Colonic mucosa (tissue), 4 donors: Measurements from ENCODE around the gene PDZD8. TPM values are rescaled to one million over a fixed set of nuclear protein-coding genes. Genes with fewer than 3 reads are reported as not detected.
A peak's percentile ranks its signal among the peaks of the same experiment; 100 is the strongest.
"Not testable (repeated sequence)": the region's sequence is repeated elsewhere in the genome, so short reads cannot be mapped to it uniquely, and the experiment has no call there.

Experiments used
- DNase-seq: peaks from one replicate; pipeline ENCODE4 v3.0.0-alpha.2; 2020
- H3K27ac ChIP-seq: fragments of 200-600 bp; one replicate; pipeline ENCODE4 v1.8.0; 2021
- H3K27me3 ChIP-seq: fragments of 200-600 bp; one replicate; pipeline ENCODE4 v1.8.0; 2021
- H3K36me3 ChIP-seq: fragments of 200-600 bp; one replicate; pipeline ENCODE4 v1.8.0; 2021
- H3K4me1 ChIP-seq: fragments of 200-600 bp; one replicate; pipeline ENCODE4 v1.8.0; 2021; ENCODE audit warnings: mild to moderate bottlenecking
- H3K4me3 ChIP-seq: fragments of 200-600 bp; one replicate; pipeline ENCODE4 v1.8.0; 2021
- H3K9ac ChIP-seq, 2 donors: one replicate each; pipeline ENCODE4 v1.7.0; 2013; ENCODE audit warnings: control low read depth in 2 of 2, low read depth in 2 of 2, low read length in 2 of 2
- H3K9me3 ChIP-seq: fragments of 200-600 bp; one replicate; pipeline ENCODE4 v1.8.0; 2021
- intact Hi-C: fragments of 100-400 bp; cut with DNase I; formaldehyde crosslinking; loops from one replicate; pipeline ENCODE4 v1.14.1; 2022
- total RNA-seq, 2 donors: library from RNA; stranded (reverse); fragmentation: NEBNext Ultra II Directional in 1 of 2; extraction: Animal tissue kit (Norgen Biotek cat#: 25700) in 1 of 2; gene quantifications; one replicate each; pipeline ENCODE4 v1.2.1, GENCODE V29; 2021
- TF ChIP-seq, protein P1 (sequence below): fragments of 200-600 bp; IDR thresholded peaks from one replicate; pipeline ENCODE4 v1.8.0; 2022; ENCODE audit warnings: antibody characterized with exemption, mild to moderate bottlenecking
- donor health status: healthy.
- donor health status: DM: no; HTN: no; CAD: no.
- donor health status: DM: no; HTN: no; CAD: no.

PDZD8 gene
- total RNA-seq, 2 donors from 2014 or later: 68.5 to 82.0 TPM

DNA sequence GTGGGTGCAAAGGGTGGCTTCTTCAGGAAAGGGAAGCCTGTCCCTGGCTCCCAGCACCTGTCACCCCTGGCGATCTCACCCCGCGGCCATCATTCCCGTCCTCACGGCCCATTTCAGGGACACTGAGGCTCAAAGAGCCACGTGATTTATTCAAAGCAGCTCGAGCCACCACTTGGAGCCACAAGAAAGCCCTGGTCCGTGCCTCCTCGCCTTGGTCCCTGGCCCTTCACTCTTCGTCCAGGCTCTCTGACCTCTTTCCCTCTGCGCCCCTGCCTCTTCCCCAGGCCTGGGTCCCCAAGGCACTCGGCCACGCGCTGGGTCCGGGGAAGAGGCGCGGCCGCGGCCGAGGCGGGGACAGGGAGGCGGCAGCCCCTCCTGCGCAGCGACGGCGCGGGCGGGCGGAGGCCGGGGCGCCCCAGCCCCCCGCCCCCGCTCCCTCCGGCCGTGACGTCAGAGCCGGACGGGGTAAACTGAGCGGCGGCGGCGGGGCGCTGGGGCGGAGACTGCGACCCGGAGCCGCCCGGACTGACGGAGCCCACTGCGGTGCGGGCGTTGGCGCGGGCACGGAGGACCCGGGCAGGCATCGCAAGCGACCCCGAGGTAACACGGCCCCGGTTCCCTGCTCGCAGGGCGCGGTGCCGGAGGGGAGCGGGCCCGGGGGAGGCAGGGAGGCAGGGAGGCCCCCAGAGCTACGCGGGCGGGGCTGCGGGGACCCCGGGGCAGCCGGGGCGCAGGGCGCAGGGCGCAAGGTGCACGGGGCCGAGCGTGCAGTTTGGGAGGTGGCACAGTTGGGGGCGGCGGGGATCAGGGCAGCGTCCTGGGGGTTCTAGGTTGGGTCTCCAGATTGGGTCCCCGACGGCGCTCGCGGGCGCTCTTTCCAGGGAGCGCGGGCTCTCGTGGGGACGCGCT is 134.4 kb downstream of the PDZD8 start, which contains the start of gene SLC18A2:
SLC18A2 (plus strand) TSS at position 494 of the 909 bp plus-strand sequence. CDS start 580 bp downstream, outside the sequence.
- Histone ChIP-seq H3K9me3 (no peaks in the 10 kb centered on the region), H3K27me3 (peaks cover 18% of the 10 kb centered on the region), H3K4me1 (no peaks in the 10 kb centered on the region), H3K9ac (peak within 1 kb of the TSS in 1 of 2 donors; percentile 24), H3K36me3 (no peaks in the 10 kb centered on the region), H3K27ac (no peak within 1 kb of the TSS), H3K4me3 (no peak within 1 kb of the TSS)
- intact Hi-C loops: no loop called here
- TF ChIP-seq, protein P1, sequence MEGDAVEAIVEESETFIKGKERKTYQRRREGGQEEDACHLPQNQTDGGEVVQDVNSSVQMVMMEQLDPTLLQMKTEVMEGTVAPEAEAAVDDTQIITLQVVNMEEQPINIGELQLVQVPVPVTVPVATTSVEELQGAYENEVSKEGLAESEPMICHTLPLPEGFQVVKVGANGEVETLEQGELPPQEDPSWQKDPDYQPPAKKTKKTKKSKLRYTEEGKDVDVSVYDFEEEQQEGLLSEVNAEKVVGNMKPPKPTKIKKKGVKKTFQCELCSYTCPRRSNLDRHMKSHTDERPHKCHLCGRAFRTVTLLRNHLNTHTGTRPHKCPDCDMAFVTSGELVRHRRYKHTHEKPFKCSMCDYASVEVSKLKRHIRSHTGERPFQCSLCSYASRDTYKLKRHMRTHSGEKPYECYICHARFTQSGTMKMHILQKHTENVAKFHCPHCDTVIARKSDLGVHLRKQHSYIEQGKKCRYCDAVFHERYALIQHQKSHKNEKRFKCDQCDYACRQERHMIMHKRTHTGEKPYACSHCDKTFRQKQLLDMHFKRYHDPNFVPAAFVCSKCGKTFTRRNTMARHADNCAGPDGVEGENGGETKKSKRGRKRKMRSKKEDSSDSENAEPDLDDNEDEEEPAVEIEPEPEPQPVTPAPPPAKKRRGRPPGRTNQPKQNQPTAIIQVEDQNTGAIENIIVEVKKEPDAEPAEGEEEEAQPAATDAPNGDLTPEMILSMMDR: no peak
- no peak for DNase-seq

DNA sequence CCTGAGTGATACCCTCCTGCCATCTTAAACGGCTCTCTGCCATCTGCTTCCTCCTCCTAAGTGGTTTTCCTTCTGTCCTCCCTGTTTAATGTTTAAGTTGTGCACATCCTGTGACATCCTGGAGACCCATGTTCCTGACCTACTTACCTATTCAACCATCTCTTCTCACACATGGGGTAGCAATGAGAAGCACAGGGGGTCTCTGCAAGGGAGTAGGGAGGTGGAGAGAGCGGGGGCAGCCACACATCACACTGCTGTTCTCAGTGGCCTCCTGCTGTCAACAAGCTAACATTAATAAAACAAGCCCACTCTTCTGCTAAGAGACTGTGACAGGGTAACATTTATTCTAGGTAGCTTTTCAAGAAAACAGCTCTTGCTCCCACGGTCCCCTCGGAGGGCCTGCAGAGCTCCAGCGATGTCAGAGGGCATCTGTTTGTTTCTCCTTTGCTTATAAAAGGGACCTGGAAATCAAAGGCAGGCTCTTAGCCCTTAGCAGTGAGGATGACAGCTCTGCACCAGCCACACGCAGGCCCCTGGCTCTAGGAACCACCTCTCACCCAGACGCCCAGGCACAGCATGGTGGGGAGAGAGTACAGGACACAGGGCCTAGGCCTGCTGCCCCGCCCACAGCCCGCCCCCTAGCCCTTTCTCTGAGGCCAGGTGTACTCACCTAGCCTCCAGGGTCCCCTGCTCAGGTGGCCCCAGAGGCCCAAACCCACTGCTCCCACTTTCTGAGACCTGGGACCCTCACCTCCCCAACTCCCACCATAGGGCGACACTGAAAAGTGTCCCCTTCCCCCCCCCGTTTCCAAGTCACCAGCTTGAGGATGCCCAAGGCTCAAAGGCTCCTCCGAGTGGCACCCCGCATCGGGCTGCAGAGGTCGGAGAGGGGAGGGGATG is 135.3 kb downstream of the PDZD8 start:
- Histone ChIP-seq H3K4me3 (no peak overlapping the region), H3K27me3 (peaks cover 18% of the 10 kb centered on the region), H3K36me3 (no peaks in the 10 kb centered on the region), H3K9me3 (no peaks in the 10 kb centered on the region), H3K4me1 (no peaks in the 10 kb centered on the region), H3K9ac (peak overlapping the region in 1 of 2 donors; percentile 24), H3K27ac (no peak overlapping the region)
- intact Hi-C loops: no loop called here
- no peak for DNase-seq
- TF ChIP-seq, protein P1: no peak

DNA sequence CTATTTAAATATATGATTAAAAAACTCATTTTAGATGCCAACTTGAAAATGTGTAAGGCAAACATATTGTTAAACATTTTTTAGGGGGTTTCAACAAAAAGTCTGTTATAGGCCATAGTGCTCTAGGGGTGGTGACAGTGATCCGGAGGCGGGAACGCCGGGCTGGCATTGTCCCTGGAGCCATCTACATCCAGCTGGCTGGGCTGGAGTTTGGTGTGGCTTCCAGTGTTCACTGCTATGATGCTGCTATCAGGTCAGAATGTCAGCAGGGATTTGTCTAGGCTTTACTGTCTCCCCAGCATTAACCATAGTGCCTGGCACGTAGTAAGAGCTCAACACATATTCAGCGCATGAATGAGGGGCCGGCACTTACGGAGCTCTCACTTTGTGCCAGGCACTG is 136.2 kb downstream of the PDZD8 start:
- Histone ChIP-seq H3K27ac (no peak overlapping the region), H3K36me3 (no peaks in the 10 kb centered on the region), H3K4me3 (no peak overlapping the region), H3K9me3 (no peaks in the 10 kb centered on the region), H3K27me3 (peaks cover 18% of the 10 kb centered on the region), H3K4me1 (no peaks in the 10 kb centered on the region), H3K9ac (no peak overlapping the region)
- DNase-seq: no peak
- TF ChIP-seq, protein P1: no peak
- intact Hi-C loops: no loop called here

DNA sequence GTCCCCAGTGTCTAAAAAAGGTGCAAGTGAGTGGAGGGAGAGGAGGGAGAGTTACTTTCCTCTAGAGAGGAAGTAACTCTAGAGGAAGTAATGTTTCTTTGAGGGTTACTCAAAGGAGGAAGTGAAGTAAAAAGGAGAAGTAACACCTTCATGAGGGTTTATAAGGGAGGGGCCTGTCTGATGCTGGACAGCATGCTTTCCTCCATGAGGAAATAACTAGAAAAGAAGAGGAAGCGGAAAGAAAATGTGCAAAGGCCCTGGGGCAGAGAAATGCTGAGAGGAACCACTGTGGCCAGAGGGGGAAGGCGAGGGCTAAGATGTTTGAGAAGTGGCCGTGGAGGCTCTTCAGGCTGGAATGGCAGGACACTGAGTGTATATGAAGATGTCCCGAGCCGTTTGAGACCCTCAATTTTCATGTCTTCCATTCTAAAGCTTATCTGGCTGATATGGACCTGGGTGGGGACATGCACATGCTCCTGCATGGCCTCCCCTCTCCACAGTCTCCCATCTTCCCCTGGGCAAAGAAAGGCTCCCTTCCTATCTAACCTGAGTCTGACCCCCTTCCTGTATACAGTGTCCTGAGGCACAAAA is 137.7 kb downstream of the PDZD8 start:
- Histone ChIP-seq H3K4me3 (no peak overlapping the region), H3K9ac (no peak overlapping the region), H3K9me3 (no peaks in the 10 kb centered on the region), H3K27me3 (peaks cover 18% of the 10 kb centered on the region), H3K27ac (no peak overlapping the region), H3K4me1 (no peaks in the 10 kb centered on the region), H3K36me3 (no peaks in the 10 kb centered on the region)
- intact Hi-C loops: no loop called here
- no peak for DNase-seq
- TF ChIP-seq, protein P1: no peak

DNA sequence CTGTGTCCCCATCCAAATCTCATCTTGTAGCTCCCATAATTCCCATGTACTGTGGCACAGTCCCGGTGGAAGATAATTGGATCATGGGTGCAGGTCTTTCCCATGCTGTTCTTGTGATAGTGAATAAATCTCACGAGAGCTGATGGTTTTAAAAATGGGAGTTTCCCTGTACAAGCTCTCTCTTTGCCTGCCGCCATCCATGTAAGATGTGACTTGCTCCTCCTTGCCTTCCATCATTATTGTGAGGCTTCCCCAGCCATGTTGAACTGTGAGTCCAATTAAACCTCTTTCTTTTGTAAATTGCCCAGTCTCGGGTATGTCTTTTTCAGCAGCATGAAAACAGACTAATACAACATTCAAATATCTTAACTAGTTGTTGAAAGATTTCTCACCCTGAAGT is 145.1 kb downstream of the PDZD8 start:
- intact Hi-C loops, H3K4me3 ChIP-seq, DNase-seq, H3K27ac ChIP-seq, H3K9me3 ChIP-seq, H3K36me3 ChIP-seq, H3K9ac ChIP-seq, H3K27me3 ChIP-seq, H3K4me1 ChIP-seq: not testable (repeated sequence)
